T-helper 22 cell (primary cell): Measurements from ENCODE around the gene IL5RA.

Experiments
- DNase-seq: peaks from one replicate; pipeline ENCODE4 v3.0.0-alpha.2; 2020; ENCODE audit warnings: low read depth

Gene IL5RA

GRCh38 chr3:3107858-3108257, 2.3 kb downstream of the IL5RA start:
- DNase-seq = no peak

- DNase-seq = no peak
These were observed 3.0 kb downstream of the IL5RA start for GRCh38 chr3:3107181-3107580.

GRCh38 chr3:3105815-3106214, 4.4 kb downstream of the IL5RA start:
- DNase-seq = no peak

- no peak for DNase-seq
These were observed 4.9 kb downstream of the IL5RA start for GRCh38 chr3:3105246-3105645.

- DNase-seq = no peak
These were observed 7.4 kb downstream of the IL5RA start for GRCh38 chr3:3102751-3103150.

GRCh38 chr3:3101660-3102458, 8.3 kb downstream of the IL5RA start:
- DNase-seq = no peak

- DNase-seq = no peak
These were observed 12.2 kb downstream of the IL5RA start for GRCh38 chr3:3097958-3098357.

GRCh38 chr3:3089017-3089416, 21.2 kb downstream of the IL5RA start:
- DNase-seq = no peak

- no peak for DNase-seq
These were observed 22.3 kb downstream of the IL5RA start for GRCh38 chr3:3087716-3088465.

GRCh38 chr3:3087279-3087678, 22.9 kb downstream of the IL5RA start:
- DNase-seq = no peak

GRCh38 chr3:3086239-3086638, 23.9 kb downstream of the IL5RA start:
- DNase-seq = no peak

- DNase-seq = no peak
These were observed 24.4 kb downstream of the IL5RA start for GRCh38 chr3:3085782-3086181.

- DNase-seq = no peak
These were observed 25.3 kb downstream of the IL5RA start for GRCh38 chr3:3084890-3085289.

GRCh38 chr3:3082234-3082924, 27.8 kb downstream of the IL5RA start:
- DNase-seq = no peak

GRCh38 chr3:3081381-3082233, 28.6 kb downstream of the IL5RA start:
- DNase-seq = no peak

GRCh38 chr3:3080309-3080708, 29.9 kb downstream of the IL5RA start:
- DNase-seq = no peak

GRCh38 chr3:3074551-3075257, 35.5 kb downstream of the IL5RA start:
- DNase-seq = no peak

- no peak for DNase-seq
These were observed 39.0 kb downstream of the IL5RA start for GRCh38 chr3:3071136-3071535.

GRCh38 chr3:3069723-3070122, 40.5 kb downstream of the IL5RA start:
- DNase-seq = no peak

GRCh38 chr3:3068358-3068881, 41.8 kb downstream of the IL5RA start:
- DNase-seq = no peak

- DNase-seq = no peak
These were observed 43.3 kb downstream of the IL5RA start for GRCh38 chr3:3066910-3067309.
